HG03159 (cell line): ENCODE measurements around the gene SH3BGRL3.

Source experiments
- ATAC-seq: cut with Tn5 transposase; IDR thresholded peaks from one replicate; pipeline ENCODE4 v1.9.1; 2021; ENCODE audit warnings: mild to moderate bottlenecking, moderate library complexity; ENCODE audit not compliant: unreplicated experiment

The SH3BGRL3 gene

GRCh38 chr1:26277261-26277661 is 2.6 kb upstream of the SH3BGRL3 start:
- no peak for ATAC-seq

- no peak for ATAC-seq
Measured at GRCh38 chr1:26277719-26278118, 2.2 kb upstream of the SH3BGRL3 start.

- no peak for ATAC-seq
Measured at GRCh38 chr1:26278303-26278702, 1.6 kb upstream of the SH3BGRL3 start.

GRCh38 chr1:26278724-26279455 is 996 bp upstream of the SH3BGRL3 start:
- no peak for ATAC-seq

- no peak for ATAC-seq
Measured at GRCh38 chr1:26280333-26281042, 602 bp downstream of the SH3BGRL3 start.

GRCh38 chr1:26281091-26281958 is 1.4 kb downstream of the SH3BGRL3 start:
- no peak for ATAC-seq

- ATAC-seq = no peak
Measured at GRCh38 chr1:26281971-26282370, 2.1 kb downstream of the SH3BGRL3 start.

- ATAC-seq = no peak
Measured at GRCh38 chr1:26282401-26282918, 2.6 kb downstream of the SH3BGRL3 start.

- ATAC-seq = no peak
Measured at GRCh38 chr1:26283279-26283853, 3.5 kb downstream of the SH3BGRL3 start.

- no peak for ATAC-seq
Measured at GRCh38 chr1:26283871-26284596, 4.1 kb downstream of the SH3BGRL3 start.

GRCh38 chr1:26284597-26285347 is 4.9 kb downstream of the SH3BGRL3 start:
- no peak for ATAC-seq

GRCh38 chr1:26285366-26286063 is 5.6 kb downstream of the SH3BGRL3 start:
- no peak for ATAC-seq

- no peak for ATAC-seq
Measured at GRCh38 chr1:26286064-26286416, 6.2 kb downstream of the SH3BGRL3 start.

GRCh38 chr1:26287033-26287711 is 7.3 kb downstream of the SH3BGRL3 start:
- peak; percentile 32 for ATAC-seq

GRCh38 chr1:26287811-26288210 is 7.9 kb downstream of the SH3BGRL3 start:
- ATAC-seq = no peak

- no peak for ATAC-seq
Measured at GRCh38 chr1:26288311-26288941, 8.5 kb downstream of the SH3BGRL3 start.

- ATAC-seq = no peak
Measured at GRCh38 chr1:26289158-26290059, 9.5 kb downstream of the SH3BGRL3 start.
